Activated naive CD4-positive, alpha-beta T cell treated with Interleukin-2 at 50 U/mL for 16 hours (primary cell): ENCODE results near the gene BANK1.

Source experiments
- DNase-seq: peaks from one replicate; pipeline ENCODE4 v3.0.0-alpha.2; 2020

Gene BANK1

DNA sequence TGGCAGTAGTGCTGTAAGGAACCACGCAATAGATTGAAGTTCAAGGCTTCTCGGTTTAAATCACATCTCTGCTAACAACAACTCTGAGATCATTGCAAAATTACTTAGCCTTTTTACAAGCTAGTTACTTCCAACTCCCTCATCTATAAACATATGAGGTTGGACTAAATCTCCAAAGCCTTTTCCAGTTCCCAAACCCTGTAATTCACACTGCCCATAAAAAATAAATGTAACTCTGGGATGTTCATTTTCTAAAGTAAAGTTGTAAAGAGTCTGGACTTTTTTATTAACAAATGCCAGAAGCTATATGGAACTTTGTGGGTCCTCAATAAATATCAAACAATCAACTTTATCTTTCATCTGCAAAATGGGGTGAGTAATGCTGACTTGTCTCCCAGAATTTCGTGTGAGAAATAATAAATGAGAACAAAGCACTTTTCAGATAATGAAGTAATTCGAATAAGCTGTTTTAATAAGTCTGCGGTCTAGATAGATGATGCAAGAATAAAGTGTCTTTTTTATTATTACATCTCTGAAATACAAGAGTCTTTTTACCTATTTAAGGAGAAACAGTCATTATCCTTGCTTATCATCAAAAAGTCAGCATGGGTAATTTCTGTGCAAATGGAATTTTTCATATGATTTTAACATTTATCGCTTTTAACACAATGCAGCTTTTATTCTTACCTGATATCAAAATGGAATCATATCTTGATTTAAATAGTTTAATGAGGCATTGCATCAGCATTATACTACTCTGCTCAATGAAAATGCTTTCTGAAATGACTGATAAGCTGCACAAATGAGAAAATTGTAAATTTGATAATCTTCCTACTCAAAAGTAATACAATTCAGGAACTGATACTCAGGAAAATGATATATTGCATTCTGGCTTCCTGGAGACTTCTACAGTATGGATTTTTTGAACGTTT, 252.6 kb downstream of the BANK1 start:
- DNase-seq, result no peak

DNA sequence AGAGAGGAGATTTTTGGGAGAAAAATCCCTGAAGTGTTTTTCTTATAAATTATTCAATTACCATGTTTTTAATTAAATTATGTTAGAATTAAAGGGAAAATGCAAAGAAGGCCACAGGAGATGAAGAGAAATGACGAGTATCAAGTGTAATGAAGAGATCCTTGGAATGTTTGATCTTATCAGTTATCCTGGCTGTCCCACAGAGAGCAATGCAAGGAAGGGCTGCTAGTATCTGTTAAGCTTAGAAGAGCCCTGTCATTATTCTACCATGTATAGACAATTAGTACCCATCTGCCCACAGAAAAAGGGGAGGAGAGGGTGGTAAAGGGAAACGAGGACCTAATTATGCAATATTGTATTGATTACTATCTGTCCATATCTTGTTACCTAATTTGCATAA, 257.1 kb downstream of the BANK1 start:
- DNase-seq, result no peak

GRCh38 chr4:102055805-102056204, 265.3 kb downstream of the BANK1 start:
- DNase-seq, result no peak

DNA sequence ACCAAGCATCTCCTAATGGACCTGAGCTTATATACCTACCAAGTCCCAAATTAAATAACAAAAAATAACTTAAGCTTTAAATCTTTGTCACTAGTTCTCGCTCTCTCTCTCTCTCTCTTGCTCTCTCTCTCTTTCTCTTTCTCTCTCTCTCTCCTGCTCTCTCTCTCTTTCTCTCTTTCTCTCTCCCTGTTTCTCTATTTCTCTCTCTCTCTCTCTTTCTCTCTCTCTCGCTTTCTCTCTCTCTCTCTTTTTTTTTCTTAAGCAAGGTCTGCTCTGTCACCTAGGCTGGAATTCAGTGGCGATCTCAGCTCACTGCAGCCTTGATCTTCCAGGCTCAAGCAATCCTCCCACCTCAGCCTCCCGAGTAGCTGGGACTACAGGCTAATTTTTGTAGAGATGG, 266.6 kb downstream of the BANK1 start:
- DNase-seq, result no peak

DNA sequence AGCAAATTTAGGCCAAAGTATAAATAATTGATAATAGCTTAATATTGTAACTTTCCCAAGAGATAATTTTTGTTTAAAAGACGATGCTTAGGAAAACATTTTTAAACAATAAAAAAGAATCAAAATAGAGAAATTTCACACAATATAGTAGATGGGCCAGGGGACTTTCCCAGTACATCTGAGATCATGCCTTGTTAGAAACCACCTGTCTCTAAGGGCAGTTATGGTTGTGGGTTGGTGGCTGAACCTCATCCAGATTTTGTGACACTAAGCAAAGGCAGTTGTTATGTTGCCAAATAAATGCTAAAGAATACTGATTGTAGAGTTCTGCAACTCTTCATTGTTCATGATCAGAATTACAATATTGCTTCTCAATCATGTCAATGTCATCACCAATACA, 270.6 kb downstream of the BANK1 start:
- DNase-seq, result no peak

- no peak for DNase-seq
Measured at GRCh38 chr4:102064747-102065442, 274.4 kb downstream of the BANK1 start.

- no peak for DNase-seq
Measured at GRCh38 chr4:102076622-102077021, 286.1 kb downstream of the BANK1 start.

GRCh38 chr4:102080184-102080583, 289.7 kb downstream of the BANK1 start:
- DNase-seq, result no peak

- DNase-seq, result no peak
Measured at GRCh38 chr4:102089850-102090621, 299.5 kb downstream of the BANK1 start.

DNA sequence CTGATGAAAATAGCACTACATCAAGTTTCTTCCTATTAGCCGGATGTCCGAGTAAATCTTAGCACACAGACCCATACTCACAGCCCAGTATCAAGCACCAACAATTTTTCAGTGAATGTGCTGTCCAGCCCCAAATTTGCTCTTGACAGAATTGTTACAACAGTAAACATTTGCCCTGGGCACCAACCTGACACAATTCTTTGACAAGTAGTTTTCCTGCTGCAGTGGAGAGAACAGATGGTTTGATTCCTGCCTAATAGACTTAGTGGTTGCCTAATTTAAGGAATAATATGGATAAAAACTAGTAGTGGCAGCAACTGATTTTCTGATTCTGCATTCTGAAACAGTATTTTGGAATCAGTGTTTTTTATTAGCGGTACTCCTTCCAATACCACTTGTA, 301.1 kb downstream of the BANK1 start:
- no peak for DNase-seq

- no peak for DNase-seq
Measured at GRCh38 chr4:102094481-102094880, 304.0 kb downstream of the BANK1 start.

GRCh38 chr4:102103368-102103767, 312.8 kb downstream of the BANK1 start:
- no peak for DNase-seq

DNA sequence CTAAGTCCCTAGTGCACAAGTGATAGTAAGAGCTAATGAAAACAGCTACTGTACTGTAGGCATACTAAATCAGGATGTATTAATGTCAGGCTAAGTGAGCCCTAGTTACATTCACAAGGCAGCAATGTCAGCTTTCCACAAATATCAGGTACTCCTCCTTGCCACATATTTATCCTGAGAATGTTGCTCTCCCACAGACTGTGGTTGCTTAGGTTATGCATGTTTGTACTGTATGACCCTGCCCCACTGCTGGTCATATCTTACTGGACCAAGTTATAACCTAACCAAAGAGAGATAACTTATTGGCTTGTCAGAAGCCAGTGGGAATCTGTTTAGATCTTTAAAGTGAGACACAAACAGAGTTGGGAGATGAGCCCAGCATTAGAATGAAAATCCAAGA, 313.7 kb downstream of the BANK1 start:
- no peak for DNase-seq

DNA sequence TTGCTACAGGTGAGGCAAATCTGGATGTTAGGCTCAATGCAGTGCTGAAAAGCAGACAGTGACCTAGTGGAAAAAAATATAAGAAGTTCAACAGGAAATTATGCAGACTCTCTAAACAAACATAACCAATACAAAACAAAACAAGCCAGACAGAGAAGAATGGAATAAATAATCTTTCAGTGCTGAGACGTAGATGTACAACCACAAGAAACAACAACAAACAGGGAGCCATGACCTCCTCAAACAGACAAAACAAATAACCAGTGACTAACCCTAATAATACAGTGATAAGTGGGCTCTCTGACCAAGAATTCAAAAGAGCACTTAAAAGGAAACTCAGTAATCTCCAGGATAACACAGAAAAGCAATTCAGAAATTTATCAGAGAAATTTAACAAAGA, 315.5 kb downstream of the BANK1 start:
- no peak for DNase-seq

GRCh38 chr4:102114118-102114630, 323.6 kb downstream of the BANK1 start:
- DNase-seq, result no peak

- no peak for DNase-seq
Measured at GRCh38 chr4:102116121-102116520, 325.6 kb downstream of the BANK1 start.

DNA sequence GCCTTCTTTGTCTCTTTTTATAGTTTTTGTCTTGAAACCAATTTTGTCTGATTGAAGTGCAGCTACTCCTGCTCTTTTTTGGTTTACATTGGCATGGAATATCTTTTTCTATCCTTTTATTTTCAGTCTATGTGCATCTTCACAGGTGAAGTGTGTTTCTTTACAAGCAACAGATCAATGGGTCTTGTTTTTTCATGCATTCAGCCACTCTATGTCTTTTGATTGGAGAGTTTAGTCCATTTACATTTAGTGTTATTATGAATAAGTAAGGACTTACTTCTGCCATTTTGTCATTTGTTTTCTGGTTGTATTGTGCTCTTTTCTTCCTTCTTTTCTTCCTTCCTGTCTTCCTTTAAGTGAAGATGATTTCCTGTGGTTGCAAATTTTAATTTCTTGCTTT, 330.3 kb downstream of the BANK1 start:
- DNase-seq, result no peak
